HEK293T (cell line): Measurements from ENCODE around the gene ATP1A4.
A peak's percentile ranks its signal among the peaks of the same experiment; 100 is the strongest.

Source experiments
- CTCF ChIA-PET: fragments of 350-600 bp; formaldehyde crosslinking; extraction: SDS; loops from one replicate; lab custom pipeline; 2021; ENCODE audit warnings: antibody characterized with exemption, inconsistent platforms; lab: Yijun Ruan, JAX
- POLR2A ChIA-PET: fragments of 350-600 bp; formaldehyde crosslinking; extraction: SDS; loops from one replicate; lab custom pipeline; 2020; ENCODE audit warnings: antibody characterized with exemption, inconsistent platforms; lab: Yijun Ruan, JAX
- DNase-seq: peaks from one replicate; pipeline ENCODE4 v3.0.0; 2012; ENCODE audit warnings: mixed read lengths; ENCODE audit errors: extremely low spot score
- ARNT ChIP-seq: fragments of 450-650 bp; IDR thresholded peaks from 2 replicates; pipeline ENCODE4 v1.6.1; 2017; ENCODE audit warnings: mild to moderate bottlenecking
- BHLHE40 ChIP-seq: fragments of 450-650 bp; IDR thresholded peaks from 2 replicates; pipeline ENCODE4 v1.6.1; 2016; ENCODE audit warnings: mild to moderate bottlenecking, moderate library complexity, borderline replicate concordance
- CTBP1 ChIP-seq: fragments of 450-650 bp; IDR thresholded peaks from 2 replicates; pipeline ENCODE4 v1.6.1; 2016; ENCODE audit warnings: borderline replicate concordance
- ELF4 ChIP-seq: fragments of 450-650 bp; IDR thresholded peaks from 2 replicates; pipeline ENCODE4 v1.6.1; 2017; ENCODE audit warnings: antibody characterized with exemption
- FOXA1 ChIP-seq: fragments of 450-650 bp; IDR thresholded peaks from 2 replicates; pipeline ENCODE4 v1.6.1; 2016; ENCODE audit warnings: mild to moderate bottlenecking
- FOXK2 ChIP-seq: fragments of 450-650 bp; IDR thresholded peaks from 2 replicates; pipeline ENCODE4 v1.6.1; 2016; ENCODE audit warnings: mild to moderate bottlenecking
- FOXM1 ChIP-seq: fragments of 450-650 bp; IDR thresholded peaks from 2 replicates; pipeline ENCODE4 v1.6.1; 2017; ENCODE audit warnings: mild to moderate bottlenecking, borderline replicate concordance
- HDGF ChIP-seq: fragments of 450-650 bp; IDR thresholded peaks from 2 replicates; pipeline ENCODE4 v1.6.1; 2017; ENCODE audit warnings: antibody characterized with exemption, borderline replicate concordance
- L3MBTL2 ChIP-seq: fragments of 450-650 bp; conservative IDR thresholded peaks from 2 replicates; pipeline ENCODE4 v1.6.1; 2016; ENCODE audit warnings: mild to moderate bottlenecking
- LEF1 ChIP-seq: fragments of 450-650 bp; IDR thresholded peaks from 2 replicates; pipeline ENCODE4 v1.6.1; 2017; ENCODE audit warnings: mild to moderate bottlenecking, borderline replicate concordance
- NFRKB ChIP-seq: fragments of 450-650 bp; IDR thresholded peaks from 2 replicates; pipeline ENCODE4 v1.6.1; 2016; ENCODE audit warnings: mild to moderate bottlenecking, moderate library complexity
- SP1 ChIP-seq: fragments of 450-650 bp; IDR thresholded peaks from 2 replicates; pipeline ENCODE4 v1.6.1; 2017
- SUZ12 ChIP-seq: fragments of 450-650 bp; IDR thresholded peaks from 2 replicates; pipeline ENCODE4 v1.6.1; 2016; ENCODE audit warnings: mild to moderate bottlenecking
- TARDBP ChIP-seq: fragments of 450-650 bp; IDR thresholded peaks from 2 replicates; pipeline ENCODE4 v1.6.1; 2016
- ZNF384 ChIP-seq: fragments of 450-650 bp; IDR thresholded peaks from 2 replicates; pipeline ENCODE4 v1.6.1; 2016
- TF ChIP-seq, protein P1 (sequence below): fragments of 450-650 bp; IDR thresholded peaks from 2 replicates; pipeline ENCODE4 v1.6.1; 2016

Gene ATP1A4

GRCh38 chr1:160188341-160188740, 36.9 kb downstream of the ATP1A4 start:
- DNase-seq, result no peak
- no peak for TF ChIP-seq FOXM1
- TF ChIP-seq ARNT, result no peak
- no peak for TF ChIP-seq NFRKB
- no peak for TF ChIP-seq TARDBP
- no peak for TF ChIP-seq SUZ12
- TF ChIP-seq HDGF, result no peak
- TF ChIP-seq ELF4, result no peak
- TF ChIP-seq FOXA1, result no peak
- no peak for TF ChIP-seq LEF1
- no peak for TF ChIP-seq FOXK2
- no peak for TF ChIP-seq CTBP1
- TF ChIP-seq, protein P1, sequence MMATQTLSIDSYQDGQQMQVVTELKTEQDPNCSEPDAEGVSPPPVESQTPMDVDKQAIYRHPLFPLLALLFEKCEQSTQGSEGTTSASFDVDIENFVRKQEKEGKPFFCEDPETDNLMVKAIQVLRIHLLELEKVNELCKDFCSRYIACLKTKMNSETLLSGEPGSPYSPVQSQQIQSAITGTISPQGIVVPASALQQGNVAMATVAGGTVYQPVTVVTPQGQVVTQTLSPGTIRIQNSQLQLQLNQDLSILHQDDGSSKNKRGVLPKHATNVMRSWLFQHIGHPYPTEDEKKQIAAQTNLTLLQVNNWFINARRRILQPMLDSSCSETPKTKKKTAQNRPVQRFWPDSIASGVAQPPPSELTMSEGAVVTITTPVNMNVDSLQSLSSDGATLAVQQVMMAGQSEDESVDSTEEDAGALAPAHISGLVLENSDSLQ, result no peak
- TF ChIP-seq L3MBTL2, result no peak
- no peak for TF ChIP-seq BHLHE40
- no peak for TF ChIP-seq ZNF384
- no peak for TF ChIP-seq SP1
- POLR2A ChIA-PET, result no interaction called here
- CTCF ChIA-PET, result interaction anchor here (1.6 kb wide), 1 partner anchor 64 kb away, joined by 4 read pairs; no protein-coding TSS in a partner anchor

- TF ChIP-seq TARDBP (no peak), FOXM1 (no peak), L3MBTL2 (no peak), ELF4 (no peak), FOXK2 (no peak), ARNT (no peak), SP1 (no peak), CTBP1 (no peak), BHLHE40 (no peak), HDGF (no peak), NFRKB (no peak), ZNF384 (no peak), SUZ12 (no peak), LEF1 (no peak), FOXA1 (no peak)
- TF ChIP-seq, protein P1, result no peak
- ChIA-PET CTCF (interaction anchor here (1.2 to 3.4 kb wide), 4 partner anchors 9 to 101 kb away, joined by 3 to 30 read pairs (median 12); no protein-coding TSS in a partner anchor), POLR2A (interaction anchor here (1.0 kb wide), 1 partner anchor 71 kb away, joined by 3 read pairs; no protein-coding TSS in a partner anchor)
- DNase-seq, result no peak
Measured at GRCh38 chr1:160189649-160190625, 38.5 kb downstream of the ATP1A4 start, which contains the start of gene CASQ1. Gene CASQ1 (plus strand): TSS chr1:160190575. CDS start chr1:160190752, 177 bp downstream.

- no peak for TF ChIP-seq FOXA1
- no peak for TF ChIP-seq ARNT
- no peak for TF ChIP-seq BHLHE40
- DNase-seq, result no peak
- ChIA-PET CTCF (interaction anchor here (1.6 to 3.4 kb wide), 3 partner anchors 28 to 100 kb away, joined by 9 to 30 read pairs (median 16); no protein-coding TSS in a partner anchor), POLR2A (no interaction called here)
Measured at GRCh38 chr1:160191756-160192155, 40.4 kb downstream of the ATP1A4 start.

DNA sequence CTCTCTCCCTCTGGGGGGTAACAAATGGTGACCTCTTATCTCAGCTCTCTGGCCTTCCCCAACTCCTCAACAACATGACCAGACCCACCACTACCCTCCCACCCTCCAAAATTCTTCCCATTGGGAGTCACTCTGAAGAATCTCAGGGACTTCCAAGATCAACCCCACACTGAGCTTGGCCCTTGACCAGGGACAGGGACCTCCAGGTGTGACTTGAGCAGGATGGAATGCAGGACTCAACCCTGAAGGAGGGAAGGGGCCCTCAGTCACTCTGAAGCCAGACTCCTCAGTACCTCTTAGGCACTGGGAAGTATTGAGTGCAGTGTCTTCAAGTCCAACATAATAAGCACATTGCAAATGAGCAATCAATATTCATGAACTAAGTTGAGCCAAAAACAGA, 40.8 kb downstream of the ATP1A4 start:
- POLR2A ChIA-PET, result no interaction called here
- CTCF ChIA-PET, result interaction anchor here (1.8 to 3.4 kb wide), 3 partner anchors 28 to 100 kb away, joined by 16 to 30 read pairs (median 29); no protein-coding TSS in a partner anchor
- DNase-seq, result no peak
- TF ChIP-seq NFRKB (no peak), SUZ12 (no peak), FOXA1 (no peak), FOXK2 (no peak), FOXM1 (no peak), TARDBP (no peak), HDGF (no peak), ZNF384 (no peak), CTBP1 (no peak), BHLHE40 (no peak), L3MBTL2 (no peak), ELF4 (no peak), SP1 (no peak), ARNT (no peak), LEF1 (no peak)
- TF ChIP-seq, protein P1, result no peak

GRCh38 chr1:160193091-160193819, 41.9 kb downstream of the ATP1A4 start:
- ChIA-PET POLR2A (interaction anchor here (0.9 to 1.1 kb wide), 5 partner anchors 9 to 92 kb away, joined by 3 to 7 read pairs (median 3); partner anchors contain the start of gene PEA15), CTCF (interaction anchor here (0.6 to 3.4 kb wide), 27 partner anchors 9 to 183 kb away, joined by 3 to 30 read pairs (median 4); partner anchors contain the start of gene PEX19)
- no peak for TF ChIP-seq HDGF
- no peak for TF ChIP-seq TARDBP
- TF ChIP-seq LEF1, result no peak
- TF ChIP-seq CTBP1, result no peak
- TF ChIP-seq FOXA1, result no peak
- no peak for TF ChIP-seq SP1
- TF ChIP-seq L3MBTL2, result no peak
- no peak for TF ChIP-seq ARNT
- no peak for TF ChIP-seq FOXM1
- no peak for TF ChIP-seq ELF4
- no peak for TF ChIP-seq NFRKB
- no peak for TF ChIP-seq BHLHE40
- TF ChIP-seq, protein P1, result no peak
- no peak for TF ChIP-seq FOXK2
- no peak for TF ChIP-seq ZNF384
- no peak for TF ChIP-seq SUZ12
- peak; percentile 92 for DNase-seq
